Brain microvascular endothelial cell (primary cell): ENCODE measurements around the gene CROCC2.

Experiments used
- DNase-seq: peaks from one replicate; pipeline ENCODE4 v3.0.0-alpha.2; 2020
- H3K27ac ChIP-seq: fragments of 250-450 bp; sonication (Bioruptor Pico); 2 replicates; pipeline ENCODE4 v1.5.1; 2020; ENCODE audit warnings: mild to moderate bottlenecking, moderate library complexity
- H3K27me3 ChIP-seq: fragments of 250-450 bp; sonication (Bioruptor Pico); replicated peaks from 2 replicates; pipeline ENCODE4 v1.5.1; 2020; ENCODE audit warnings: mild to moderate bottlenecking
- H3K36me3 ChIP-seq: fragments of 250-450 bp; sonication (Bioruptor Pico); replicated peaks from 2 replicates; pipeline ENCODE4 v1.5.1; 2020; ENCODE audit warnings: mild to moderate bottlenecking
- H3K4me3 ChIP-seq: 2 replicates; pipeline ENCODE4 v1.5.1; 2011; ENCODE audit warnings: low read depth, mild to moderate bottlenecking, control low read depth, low read length, moderate library complexity
- CTCF ChIP-seq: IDR thresholded peaks from 2 replicates; pipeline ENCODE4 v1.5.1; 2011; ENCODE audit warnings: low read depth, mild to moderate bottlenecking, moderate library complexity, low read length, control low read depth, inconsistent platforms; ENCODE audit errors: missing control alignments
- in situ Hi-C: cut with HindIII; loops from 2 replicates; pipeline ENCODE4 v1.10.0; 2017; ENCODE audit warnings: low sequenced_read_pairs, low pct_ligation_motif_present

Gene CROCC2

DNA sequence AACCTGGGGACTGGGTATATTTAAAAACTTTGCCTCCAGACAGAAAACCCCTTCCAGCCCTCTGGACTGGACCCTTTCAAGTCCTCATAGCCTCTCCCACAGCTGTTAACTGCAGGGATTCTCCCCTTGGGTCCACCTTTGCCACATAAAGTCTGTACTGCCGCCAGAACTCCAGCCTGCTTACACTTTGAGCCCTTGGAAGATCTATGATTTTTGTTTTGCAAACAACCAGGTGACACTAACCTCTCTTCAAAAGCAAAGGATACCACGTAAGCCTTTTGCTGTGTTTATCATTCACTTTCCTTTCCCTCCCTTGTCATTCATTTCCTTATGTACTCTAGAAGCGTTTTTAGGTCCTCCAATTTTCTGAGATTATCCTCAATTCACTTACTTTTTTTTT lies 41.7 kb upstream of the CROCC2 start:
- no peaks in the 10 kb centered on the region for H3K27me3 ChIP-seq
- no peak for TF ChIP-seq CTCF
- H3K4me3 ChIP-seq = no peak overlapping the region
- no peak overlapping the region for H3K27ac ChIP-seq
- no peaks in the 10 kb centered on the region for H3K36me3 ChIP-seq
- DNase-seq = no peak
- in situ Hi-C loops = no loop called here

DNA sequence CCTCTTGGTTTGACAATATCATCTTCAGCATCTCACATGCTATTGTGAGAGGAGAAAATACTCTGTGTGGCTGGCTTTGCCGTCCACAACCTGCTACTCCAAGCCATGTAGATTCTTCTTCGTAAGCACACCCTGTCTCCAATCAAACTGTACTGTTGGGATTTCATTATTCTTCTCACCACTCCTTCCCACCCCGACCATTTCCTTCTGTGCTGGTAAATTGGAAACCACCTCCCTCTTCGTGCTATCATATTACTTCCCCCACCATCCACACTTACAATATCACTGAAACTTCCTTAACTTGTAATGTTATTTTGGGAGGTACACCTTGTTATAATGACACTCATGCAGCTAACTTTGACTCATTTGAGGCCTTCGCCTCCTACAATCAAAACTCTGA lies 40.7 kb upstream of the CROCC2 start:
- H3K27me3 ChIP-seq = no peaks in the 10 kb centered on the region
- in situ Hi-C loops = no loop called here
- H3K27ac ChIP-seq = no peak overlapping the region
- no peak for TF ChIP-seq CTCF
- H3K4me3 ChIP-seq = no peak overlapping the region
- no peak for DNase-seq
- H3K36me3 ChIP-seq = no peaks in the 10 kb centered on the region

DNA sequence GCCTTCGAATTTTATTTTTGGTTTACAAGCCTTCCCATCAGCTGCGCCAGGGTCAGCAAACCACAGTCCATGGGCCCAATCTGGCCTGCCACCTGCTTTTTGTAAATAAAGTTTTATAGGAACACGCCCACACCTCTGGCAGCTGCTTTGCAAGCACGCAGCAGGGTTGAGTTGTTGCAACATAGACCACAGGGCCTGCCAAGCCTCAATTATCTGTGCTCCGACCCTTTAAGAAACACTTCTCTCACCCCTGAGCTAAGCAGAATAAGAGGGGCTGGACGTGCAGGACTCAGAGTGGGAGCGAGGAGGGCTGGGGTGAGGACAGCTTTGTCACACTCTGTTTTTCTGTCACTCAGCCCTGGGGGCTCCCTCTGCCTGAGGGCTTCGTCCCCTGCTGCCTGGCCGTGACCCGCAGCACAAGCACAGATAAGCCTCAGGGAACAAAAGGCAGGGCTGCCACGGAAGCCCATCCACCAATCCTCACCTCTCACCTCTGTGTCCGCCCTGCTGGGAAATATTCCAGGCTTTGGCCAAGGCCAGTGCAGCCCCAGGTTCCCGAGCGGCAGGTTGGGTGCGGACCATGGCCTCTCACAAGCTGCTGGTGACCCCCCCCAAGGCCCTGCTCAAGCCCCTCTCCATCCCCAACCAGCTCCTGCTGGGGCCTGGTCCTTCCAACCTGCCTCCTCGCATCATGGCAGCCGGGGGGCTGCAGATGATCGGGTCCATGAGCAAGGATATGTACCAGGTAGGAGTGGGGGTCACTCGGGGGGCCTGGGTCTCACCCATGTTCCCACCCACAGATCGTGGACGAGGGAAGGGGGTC lies 37.6 kb upstream of the CROCC2 start, which contains the start of gene AGXT:
AGXT (plus strand) TSS at position 539 of the 823 bp plus-strand sequence; CDS start at position 581, 42 bp downstream.
- no peak for DNase-seq
- Histone ChIP-seq H3K36me3 (no peaks in the 10 kb centered on the region), H3K27me3 (no peaks in the 10 kb centered on the region), H3K27ac (no peak within 1 kb of the TSS), H3K4me3 (no peak within 1 kb of the TSS)
- in situ Hi-C loops = no loop called here
- no peak for TF ChIP-seq CTCF

- DNase-seq = no peak
- Histone ChIP-seq H3K27me3 (no peaks in the 10 kb centered on the region), H3K27ac (no peak overlapping the region), H3K4me3 (no peak overlapping the region), H3K36me3 (no peaks in the 10 kb centered on the region)
- in situ Hi-C loops = no loop called here
- no peak for TF ChIP-seq CTCF
These were observed 36.8 kb upstream of the CROCC2 start for GRCh38 chr2:240869109-240869955.

DNA sequence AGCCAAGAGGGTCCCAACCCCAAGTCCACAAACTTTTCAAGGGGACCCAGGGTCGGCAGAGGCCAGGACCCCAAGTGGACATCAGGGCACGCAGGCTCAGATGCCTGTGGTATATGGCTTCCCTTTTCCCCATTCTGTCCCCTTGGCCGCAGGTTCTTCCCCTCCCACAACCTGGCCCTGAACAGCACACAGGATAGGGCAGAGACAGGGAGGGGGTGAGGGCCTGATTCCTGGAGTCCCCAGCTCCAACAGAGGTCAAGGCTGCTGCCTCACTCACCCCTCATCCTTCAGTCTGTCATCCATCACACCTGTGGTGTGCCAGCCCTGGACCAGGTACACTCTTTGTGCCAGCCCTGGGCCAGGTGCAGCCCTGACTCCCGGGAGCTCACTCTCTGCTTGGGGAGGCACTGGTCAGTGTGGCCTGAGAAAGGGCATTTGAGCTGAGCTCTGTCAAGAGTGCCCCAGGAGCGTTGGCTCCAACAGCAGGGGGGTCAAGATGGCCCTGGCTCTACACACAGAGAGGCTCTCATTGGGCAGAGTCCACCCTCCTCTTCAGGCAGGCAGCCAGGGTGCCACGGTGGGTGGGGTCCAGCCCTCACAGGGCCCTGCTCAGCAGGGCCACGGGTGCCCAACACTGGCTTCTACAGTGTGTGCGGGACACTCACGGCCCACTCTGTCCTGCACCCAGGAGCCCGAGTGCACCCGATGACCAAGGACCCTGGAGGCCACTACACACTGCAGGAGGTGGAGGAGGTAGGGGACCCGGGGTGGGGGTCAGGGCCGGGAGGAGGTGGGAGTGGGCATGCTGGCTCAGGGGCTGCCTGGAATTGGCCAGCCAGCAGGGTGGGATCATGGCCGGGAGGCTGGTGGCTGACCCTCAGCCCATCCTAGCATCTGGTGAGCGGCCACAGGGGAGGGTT lies 35.9 kb upstream of the CROCC2 start:
- H3K27ac ChIP-seq = no peak overlapping the region
- H3K36me3 ChIP-seq = no peaks in the 10 kb centered on the region
- no peaks in the 10 kb centered on the region for H3K27me3 ChIP-seq
- in situ Hi-C loops = no loop called here
- TF ChIP-seq CTCF = no peak
- DNase-seq = no peak
- H3K4me3 ChIP-seq = no peak overlapping the region
